Endothelial cell of umbilical vein (primary cell): ENCODE data around the gene GNAS. TPM values are rescaled to one million over a fixed set of nuclear protein-coding genes. Genes with fewer than 3 reads are reported as not detected.

ENCODE experiments used
- BruUV-seq: library from RNA; stranded (reverse); fragments of 400-500 nt; replicated peaks from 2 replicates; lab custom pipeline; 2021; lab: Mats Ljungman, UMichigan
- CTCF ChIA-PET: fragments of 300-600, 350-600 bp; sonication (Branson Sonifier 250); formaldehyde crosslinking; loops from one replicate; lab custom pipeline; 2021; ENCODE audit warnings: antibody characterized with exemption, inconsistent platforms; lab: Charles Lee
- POLR2A ChIA-PET: fragments of 300-600, 350-600 bp; sonication (Branson Sonifier 250); formaldehyde crosslinking; loops from one replicate; lab custom pipeline; 2021; ENCODE audit warnings: antibody characterized with exemption, inconsistent platforms; lab: Charles Lee
- DNase-seq: peaks from one replicate; pipeline ENCODE4 v3.0.0-alpha.2; 2011; ENCODE audit warnings: low read depth, low spot score
- FAIRE-seq: peaks from 2 replicates; lab custom pipeline; 2011; peaks lifted over from hg19 to GRCh38; lab: Jason Lieb, UNC
- H2AFZ ChIP-seq: 2 replicates; pipeline ENCODE4 v1.6.0; 2012; ENCODE audit warnings: low read depth, low read length, control low read depth, inconsistent platforms
- H3K27ac ChIP-seq: 2 replicates; pipeline ENCODE4 v1.5.1; 2011; ENCODE audit warnings: low read depth, mild to moderate bottlenecking, control low read depth, low read length, moderate library complexity; ENCODE audit not compliant: insufficient read depth
- H3K27me3 ChIP-seq, 2 experiments: 2 replicates each; pipeline versions ENCODE4 v1.6.0 to v1.6.1; 2011; ENCODE audit warnings: low read length in 2 of 2, mixed read lengths in 1 of 2; ENCODE audit not compliant: control insufficient read depth in 2 of 2, insufficient read depth in 2 of 2
- H3K36me3 ChIP-seq, 2 experiments: 2 replicates in 1 of 2; 3 replicates in 1 of 2; pipeline ENCODE4 v1.5.1; 2011; ENCODE audit warnings: low read length in 2 of 2, mild to moderate bottlenecking in 1 of 2, moderate library complexity in 1 of 2; ENCODE audit not compliant: control insufficient read depth in 2 of 2, insufficient read depth in 2 of 2; ENCODE audit errors: extremely low read depth in 1 of 2
- H3K4me1 ChIP-seq: 3 replicates; pipeline ENCODE4 v1.5.1; 2011; ENCODE audit warnings: mild to moderate bottlenecking, low read length; ENCODE audit not compliant: control insufficient read depth, insufficient read depth; ENCODE audit errors: extremely low read depth
- H3K4me2 ChIP-seq: 2 replicates; pipeline ENCODE4 v1.6.1; 2011; ENCODE audit warnings: low read length, control low read depth, mixed read lengths; ENCODE audit not compliant: insufficient read depth
- H3K4me3 ChIP-seq, 3 experiments: fragments of 200-600 bp in 1 of 3; sonication (generic), shearing (Covaris generic) in 1 of 3; replicated peaks in 1 of 3; 2 replicates each; pipeline ENCODE4 v1.5.1; 2011 to 2016; ENCODE audit warnings: control low read depth in 3 of 3, low read length in 3 of 3, mild to moderate bottlenecking in 2 of 3, inconsistent platforms in 1 of 3, low read depth in 1 of 3, moderate library complexity in 1 of 3; ENCODE audit not compliant: insufficient read depth in 1 of 3
- H3K79me2 ChIP-seq: 2 replicates; pipeline ENCODE4 v1.6.0; 2012; ENCODE audit warnings: low read length, inconsistent platforms; ENCODE audit not compliant: control insufficient read depth, insufficient read depth
- H3K9ac ChIP-seq: replicated peaks from 2 replicates; pipeline ENCODE3; 2011; ENCODE audit warnings: low read length, control low read depth; ENCODE audit not compliant: insufficient read depth; ENCODE audit errors: extremely low read depth
- H3K9me1 ChIP-seq: replicated peaks from 3 replicates; pipeline ENCODE4 v1.6.0; 2011; ENCODE audit warnings: mild to moderate bottlenecking, low read length; ENCODE audit not compliant: control insufficient read depth, insufficient read depth; ENCODE audit errors: extremely low read depth
- H3K9me3 ChIP-seq: replicated peaks from 2 replicates; pipeline ENCODE4 v1.5.1; 2012; ENCODE audit warnings: low read length, inconsistent platforms; ENCODE audit not compliant: control insufficient read depth, insufficient read depth
- H4K20me1 ChIP-seq: replicated peaks from 2 replicates; pipeline ENCODE3; 2011; ENCODE audit warnings: mild to moderate bottlenecking, low read length; ENCODE audit not compliant: control insufficient read depth, insufficient read depth; ENCODE audit errors: extremely low read depth
- CTCF ChIP-seq, 2 donors: IDR thresholded peaks; 1 replicate in 1 of 2; 2 replicates in 1 of 2; pipeline ENCODE4 v1.5.1; 2011; ENCODE audit warnings: low read length in 2 of 2, mild to moderate bottlenecking in 2 of 2, moderate library complexity in 2 of 2, control low read depth in 1 of 2, inconsistent platforms in 1 of 2, low read depth in 1 of 2; ENCODE audit not compliant: insufficient read depth in 1 of 2; ENCODE audit errors: extremely low read depth in 1 of 2
- EZH2 ChIP-seq: IDR thresholded peaks from 2 replicates; pipeline ENCODE4 v1.6.1; 2012; ENCODE audit warnings: borderline replicate concordance, low read depth, mild to moderate bottlenecking, moderate library complexity, low read length, inconsistent platforms; ENCODE audit not compliant: severe bottlenecking
- FOS ChIP-seq: IDR thresholded peaks from 2 replicates; pipeline ENCODE4 v1.6.1; 2011; ENCODE audit warnings: mild to moderate bottlenecking, low read length, moderate library complexity, borderline replicate concordance; ENCODE audit not compliant: insufficient read depth
- GATA2 ChIP-seq: IDR thresholded peaks from 2 replicates; pipeline ENCODE4 v1.7.0; 2011; ENCODE audit warnings: low read depth, mild to moderate bottlenecking, moderate library complexity, mixed read lengths, low read length; ENCODE audit not compliant: insufficient read length, insufficient read depth
- JUN ChIP-seq: IDR thresholded peaks from 2 replicates; pipeline ENCODE4 v1.6.1; 2011; ENCODE audit warnings: borderline replicate concordance, low read depth; ENCODE audit not compliant: insufficient read length, insufficient read depth
- MAX ChIP-seq: IDR thresholded peaks from 2 replicates; pipeline ENCODE4 v1.6.1; 2011; ENCODE audit not compliant: insufficient read depth, insufficient read length
- MYC ChIP-seq: IDR thresholded peaks from one replicate; pipeline ENCODE4 v1.6.1; 2011; ENCODE audit warnings: mild to moderate bottlenecking, low read depth, low read length
- POLR2A ChIP-seq: IDR thresholded peaks from 2 replicates; pipeline ENCODE4 v1.6.1; 2012; ENCODE audit warnings: low read depth, mild to moderate bottlenecking, control low read depth, low read length
- POLR2AphosphoS5 ChIP-seq: IDR thresholded peaks from 2 replicates; pipeline ENCODE4 v1.6.1; 2012; ENCODE audit warnings: low read depth, mild to moderate bottlenecking, control low read depth, low read length, moderate library complexity; ENCODE audit not compliant: insufficient read depth
- dilution Hi-C: fragments of 300-500 bp; cut with MboI; formaldehyde crosslinking; loops from one replicate; pipeline ENCODE4 v1.15.0; 2019; ENCODE audit warnings: low sequenced_read_pairs; ENCODE audit not compliant: extremely low pct_ligation_motif_present
- intact Hi-C: fragments of 100-400 bp; cut with micrococcal nuclease; formaldehyde crosslinking; loops from one replicate; pipeline ENCODE4 v1.10.0; 2022
- polyA plus RNA-seq, 4 experiments: library from polyadenylated mRNA; depleted of rRNA in 3 of 4; stranded (reverse) in 3 of 4; unstranded in 1 of 4; fragments of >200 nt; gene quantifications; 2 replicates each; pipeline versions ENCODE4 v1.2.1 to v1.2.3, GENCODE V29; 2011 to 2012; ENCODE audit warnings: missing spikeins in 1 of 4
- total RNA-seq: library from RNA; stranded (reverse); gene quantifications from 2 replicates; pipeline ENCODE4 v1.2.3, GENCODE V29; 2021

The GNAS gene
- total and polyA plus RNA-seq, 2 donors (not counting 3 experiments of a cell fraction or from before 2014, with no cell fraction given), result 1,141 to 1,882 TPM

DNA sequence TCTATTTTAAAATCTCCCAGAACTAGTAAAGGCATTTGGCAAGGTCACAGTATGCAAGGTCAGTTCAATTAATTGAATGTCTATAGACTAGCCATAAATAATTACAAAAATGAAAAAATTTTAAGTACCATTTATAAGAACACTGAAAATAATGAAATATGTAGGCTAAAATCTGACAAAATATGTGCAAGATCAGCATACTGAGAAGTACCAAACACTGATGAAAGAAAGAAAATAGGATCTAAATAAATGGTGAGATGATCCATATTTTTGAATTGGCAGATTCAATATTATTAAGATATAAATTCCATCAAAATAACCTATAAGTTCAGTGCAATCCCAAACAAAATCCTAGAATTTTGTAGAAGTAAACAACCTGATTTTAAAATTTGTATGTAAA, 100.5 kb downstream of the GNAS start:
- H4K20me1 ChIP-seq, result no peaks in the 10 kb centered on the region
- TF ChIP-seq FOS (no peak), CTCF (IDR thresholded peaks at IDR 0.05; ENCODE audit: extremely low read depth in 1 of 2, insufficient read depth in 1 of 2, low read depth in 1 of 2, low read length in 2 of 2) (no peak), GATA2 (no peak), MYC (no peak), JUN (no peak), POLR2A (no peak)
- CTCF ChIA-PET, result no interaction called here
- no peak overlapping the region for H3K4me3 ChIP-seq
- no TSS peak for BruUV-seq
- no peaks in the 10 kb centered on the region for H3K4me1 ChIP-seq
- no peak overlapping the region for H3K9ac ChIP-seq
- POLR2A ChIA-PET, result no interaction called here
- dilution Hi-C loops (no loop called here), intact Hi-C loops (no loop called here)
- FAIRE-seq (no peak), DNase-seq (no peak)
- no peaks in the 10 kb centered on the region for H3K9me1 ChIP-seq
- no peaks in the 10 kb centered on the region for H3K27me3 ChIP-seq
- H3K9me3 ChIP-seq, result no peaks in the 10 kb centered on the region
- no peak overlapping the region for H3K27ac ChIP-seq
- no peak overlapping the region for H3K4me2 ChIP-seq
- no peaks in the 10 kb centered on the region for H3K36me3 ChIP-seq
- no peak overlapping the region for H2AFZ ChIP-seq
- no peaks in the 10 kb centered on the region for H3K79me2 ChIP-seq

GRCh38 chr20:58956078-58956477, 103.6 kb downstream of the GNAS start:
- Histone ChIP-seq H3K9me1 (no peaks in the 10 kb centered on the region), H3K4me3 (no peak overlapping the region), H3K27me3 (no peaks in the 10 kb centered on the region), H3K4me1 (no peaks in the 10 kb centered on the region), H3K36me3 (no peaks in the 10 kb centered on the region), H3K27ac (no peak overlapping the region), H4K20me1 (no peaks in the 10 kb centered on the region), H3K4me2 (no peak overlapping the region), H3K79me2 (no peaks in the 10 kb centered on the region), H2AFZ (no peak overlapping the region), H3K9me3 (no peaks in the 10 kb centered on the region), H3K9ac (no peak overlapping the region)
- TF ChIP-seq GATA2, result no peak
- no peak for TF ChIP-seq CTCF (IDR thresholded peaks at IDR 0.05; ENCODE audit: extremely low read depth in 1 of 2, insufficient read depth in 1 of 2, low read depth in 1 of 2, low read length in 2 of 2)
- TF ChIP-seq FOS, result no peak
- TF ChIP-seq EZH2, result no peak
- no peak for TF ChIP-seq JUN
- no peak for TF ChIP-seq MYC
- TF ChIP-seq POLR2AphosphoS5, result no peak
- TF ChIP-seq POLR2A, result no peak
- no peak for TF ChIP-seq MAX
- DNase-seq (no peak), FAIRE-seq (no peak)
- BruUV-seq, result no TSS peak
- dilution Hi-C loops (no loop called here), intact Hi-C loops (no loop called here)
- ChIA-PET CTCF (interaction anchor here (1.7 kb wide), 1 partner anchor 15 kb away, joined by 5 read pairs; no protein-coding TSS in a partner anchor), POLR2A (no interaction called here)
